ENCODE measurements around the gene ASIP. TPM values are rescaled to one million over a fixed set of nuclear protein-coding genes. Genes with fewer than 3 reads are reported as not detected.

Gene ASIP
- polyA plus RNA-seq, 3 donors: 0.40 TPM; not detected in 2

DNA sequence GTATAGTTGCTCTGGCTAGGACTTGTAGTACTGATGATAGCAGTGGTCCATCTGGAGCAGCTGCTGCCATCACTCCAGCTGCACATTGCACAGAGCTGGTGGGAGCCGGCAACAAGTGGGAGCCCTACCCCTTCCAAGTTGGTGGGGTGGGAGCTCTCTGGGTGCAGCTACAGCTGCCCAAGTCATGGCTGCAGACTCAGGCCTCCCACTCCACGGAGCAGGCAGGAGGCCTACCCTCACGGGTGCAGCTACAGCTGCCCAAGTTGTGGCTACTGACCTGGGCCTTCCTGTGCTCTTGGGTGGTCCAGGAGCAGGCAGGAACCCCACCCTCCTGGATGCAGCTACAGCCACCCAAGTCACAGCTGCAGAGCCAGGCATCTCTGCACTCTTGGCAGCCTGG, 32.1 kb upstream of the ASIP start:
- Mint-ChIP-seq H3K36me3 (no peaks in the 10 kb centered on the region), H3K27ac (no peak overlapping the region), H3K9me3 (peaks cover 7 to 28% (median 16%) of the 10 kb centered on the region in 7 donors), H3K4me1 (no peaks in the 10 kb centered on the region), H3K4me3 (no peak overlapping the region), H3K27me3 (ENCODE audit: low read depth in 3 of 3) (peaks cover 4 to 7% (median 5%) of the 10 kb centered on the region in 3 donors)
- Histone ChIP-seq H3K79me2 (ENCODE audit: insufficient read depth, low read length) (no peaks in the 10 kb centered on the region), H4K20me1 (ENCODE audit: insufficient read depth, low read length) (no peaks in the 10 kb centered on the region), H3K4me3 (replicated peaks in 1 of 3; ENCODE audit: low read depth in 2 of 3, low read length in 3 of 3) (no peak overlapping the region), H3K27ac (ENCODE audit: low read depth in 1 of 2, low read length in 2 of 2) (no peak overlapping the region), H3K9ac (ENCODE audit: insufficient read depth, low read length, poor library complexity, severe bottlenecking) (no peak overlapping the region), H3K27me3 (ENCODE audit: control insufficient read depth in 2 of 2, insufficient read depth in 2 of 2, low read length in 2 of 2) (no peaks in the 10 kb centered on the region), H3K9me3 (replicated peaks in 1 of 2; ENCODE audit: control insufficient read depth in 1 of 2, insufficient read depth in 1 of 2, low read length in 2 of 2) (peaks cover 5 to 18% of the 10 kb centered on the region in 2 donors), H3K4me1 (ENCODE audit: control insufficient read depth in 1 of 2, insufficient read depth in 2 of 2, low read length in 2 of 2) (no peaks in the 10 kb centered on the region), H3K36me3 (replicated peaks in 1 of 2; ENCODE audit: control insufficient read depth in 1 of 2, insufficient read depth in 2 of 2, low read length in 2 of 2) (no peaks in the 10 kb centered on the region), H2AFZ (ENCODE audit: insufficient read depth, low read depth, low read length, poor library complexity, severe bottlenecking) (no peak overlapping the region), H3K4me2 (replicated peaks; ENCODE audit: extremely low read depth, low read length, poor library complexity, severe bottlenecking) (no peak overlapping the region)
- intact Hi-C loops (cut with micrococcal nuclease): no loop called here
- DNase-seq: no peak
- TF ChIP-seq, protein P1, sequence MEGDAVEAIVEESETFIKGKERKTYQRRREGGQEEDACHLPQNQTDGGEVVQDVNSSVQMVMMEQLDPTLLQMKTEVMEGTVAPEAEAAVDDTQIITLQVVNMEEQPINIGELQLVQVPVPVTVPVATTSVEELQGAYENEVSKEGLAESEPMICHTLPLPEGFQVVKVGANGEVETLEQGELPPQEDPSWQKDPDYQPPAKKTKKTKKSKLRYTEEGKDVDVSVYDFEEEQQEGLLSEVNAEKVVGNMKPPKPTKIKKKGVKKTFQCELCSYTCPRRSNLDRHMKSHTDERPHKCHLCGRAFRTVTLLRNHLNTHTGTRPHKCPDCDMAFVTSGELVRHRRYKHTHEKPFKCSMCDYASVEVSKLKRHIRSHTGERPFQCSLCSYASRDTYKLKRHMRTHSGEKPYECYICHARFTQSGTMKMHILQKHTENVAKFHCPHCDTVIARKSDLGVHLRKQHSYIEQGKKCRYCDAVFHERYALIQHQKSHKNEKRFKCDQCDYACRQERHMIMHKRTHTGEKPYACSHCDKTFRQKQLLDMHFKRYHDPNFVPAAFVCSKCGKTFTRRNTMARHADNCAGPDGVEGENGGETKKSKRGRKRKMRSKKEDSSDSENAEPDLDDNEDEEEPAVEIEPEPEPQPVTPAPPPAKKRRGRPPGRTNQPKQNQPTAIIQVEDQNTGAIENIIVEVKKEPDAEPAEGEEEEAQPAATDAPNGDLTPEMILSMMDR (IDR thresholded peaks at IDR 0.05): no peak
- 85% methylated on average over 2 of the region's 3 CpGs for WGBS (ENCODE audit: insufficient coverage)

DNA sequence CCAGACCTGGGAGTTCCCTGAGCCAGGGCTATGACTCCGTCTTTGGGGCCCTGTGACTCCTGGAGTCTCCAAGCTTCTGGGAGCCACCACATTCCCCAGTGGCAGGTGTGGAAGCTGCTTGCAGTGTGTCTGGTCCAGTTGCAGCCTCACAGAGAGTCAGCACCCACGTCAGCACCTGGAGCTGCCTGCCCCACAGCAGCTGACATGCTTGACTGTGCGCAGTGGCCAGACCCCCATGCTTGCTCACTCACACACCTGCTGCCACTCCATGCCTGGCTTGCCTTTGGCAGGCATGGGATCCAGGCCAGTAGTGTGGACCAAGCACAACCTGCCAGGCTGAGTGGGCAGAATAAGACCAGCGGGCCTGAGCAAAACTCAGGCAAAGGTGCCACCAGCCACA, 31.0 kb upstream of the ASIP start:
- Mint-ChIP-seq H3K9me3 (peaks cover 7 to 27% (median 15%) of the 10 kb centered on the region in 7 donors), H3K27me3 (ENCODE audit: low read depth in 3 of 3) (peaks cover 0 to 4% (median 2%) of the 10 kb centered on the region in 3 donors), H3K4me1 (peaks cover under 1% of the 10 kb centered on the region), H3K27ac (peak overlapping the region in 1 of 7 donors; percentile 24), H3K4me3 (no peak overlapping the region), H3K36me3 (no peaks in the 10 kb centered on the region)
- WGBS (ENCODE audit: insufficient coverage): 98% methylated on average over 4 of the region's 4 CpGs
- Histone ChIP-seq H3K79me2 (ENCODE audit: insufficient read depth, low read length) (no peaks in the 10 kb centered on the region), H3K27me3 (ENCODE audit: control insufficient read depth in 2 of 2, insufficient read depth in 2 of 2, low read length in 2 of 2) (peaks cover 3 to 4% of the 10 kb centered on the region in 2 donors), H3K9ac (ENCODE audit: insufficient read depth, low read length, poor library complexity, severe bottlenecking) (no peak overlapping the region), H3K4me2 (replicated peaks; ENCODE audit: extremely low read depth, low read length, poor library complexity, severe bottlenecking) (no peak overlapping the region), H2AFZ (ENCODE audit: insufficient read depth, low read depth, low read length, poor library complexity, severe bottlenecking) (no peak overlapping the region), H3K4me3 (replicated peaks in 1 of 3; ENCODE audit: low read depth in 2 of 3, low read length in 3 of 3) (no peak overlapping the region), H3K36me3 (replicated peaks in 1 of 2; ENCODE audit: control insufficient read depth in 1 of 2, insufficient read depth in 2 of 2, low read length in 2 of 2) (no peaks in the 10 kb centered on the region), H4K20me1 (ENCODE audit: insufficient read depth, low read length) (no peaks in the 10 kb centered on the region), H3K9me3 (replicated peaks in 1 of 2; ENCODE audit: control insufficient read depth in 1 of 2, insufficient read depth in 1 of 2, low read length in 2 of 2) (peaks cover 5 to 18% of the 10 kb centered on the region in 2 donors), H3K27ac (ENCODE audit: low read depth in 1 of 2, low read length in 2 of 2) (no peak overlapping the region), H3K4me1 (ENCODE audit: control insufficient read depth in 1 of 2, insufficient read depth in 2 of 2, low read length in 2 of 2) (no peaks in the 10 kb centered on the region)
- TF ChIP-seq, protein P1 (IDR thresholded peaks at IDR 0.05): no peak
- DNase-seq: no peak
- intact Hi-C loops (cut with micrococcal nuclease): no loop called here

Measured in CD14-positive monocyte (primary cell).